Measurements from ENCODE around the gene GRIK4.

- TF ChIP-seq CTCF (IDR thresholded peaks at IDR 0.05; ENCODE audit: low read depth, low read length, missing input control), result peak; percentile 16
- TF ChIP-seq REST (IDR thresholded peaks at IDR 0.05), result peak; percentile 26
- no peak for TF ChIP-seq JUND (IDR thresholded peaks at IDR 0.05)
- TF ChIP-seq EGR1 (IDR thresholded peaks at IDR 0.05; ENCODE audit: low read depth in 2 of 2), result no peak
- no peak for TF ChIP-seq MAX (IDR thresholded peaks at IDR 0.05)
Observed at GRCh38 chr11:121032546-121032945, 521.0 kb downstream of the GRIK4 start.

All from liver (tissue), 3 donors.